ENCODE measurements around the gene SLC18A3.

Gene SLC18A3

GRCh38 chr10:49651039-49651835 is 41.1 kb downstream of the SLC18A3 start:
- DNase-seq (ENCODE audit: low read depth), result no peak

GRCh38 chr10:49651917-49652316 is 41.8 kb downstream of the SLC18A3 start:
- no peak for DNase-seq (ENCODE audit: low read depth)

GRCh38 chr10:49652421-49653272 is 42.5 kb downstream of the SLC18A3 start:
- no peak for DNase-seq (ENCODE audit: low read depth)

- DNase-seq (ENCODE audit: low read depth), result no peak
Measured at GRCh38 chr10:49653273-49653929, 43.3 kb downstream of the SLC18A3 start.

GRCh38 chr10:49654036-49654693 is 44.1 kb downstream of the SLC18A3 start:
- DNase-seq (ENCODE audit: low read depth), result no peak

- DNase-seq (ENCODE audit: low read depth), result no peak
Measured at GRCh38 chr10:49655099-49655498, 45.0 kb downstream of the SLC18A3 start.

- DNase-seq (ENCODE audit: low read depth), result no peak
Measured at GRCh38 chr10:49656845-49657493, 46.9 kb downstream of the SLC18A3 start.

GRCh38 chr10:49657606-49658005 is 47.5 kb downstream of the SLC18A3 start:
- DNase-seq (ENCODE audit: low read depth), result no peak

GRCh38 chr10:49661140-49661856 is 51.2 kb downstream of the SLC18A3 start:
- DNase-seq (ENCODE audit: low read depth), result no peak

Measured in EH (cell line).